SIG-M5 (cell line): ENCODE measurements around the gene AGBL4.
"Not testable (repeated sequence)": the region's sequence is repeated elsewhere in the genome, so short reads cannot be mapped to it uniquely, and the experiment has no call there.

Experiments
- DNase-seq: peaks from one replicate; lab custom pipeline; 2025; lab: John Stamatoyannopoulos, UW

AGBL4 gene

GRCh38 chr1:49435291-49435690 lies 588.5 kb downstream of the AGBL4 start:
- no peak for DNase-seq

- no peak for DNase-seq
Measured at GRCh38 chr1:49424782-49425181, 599.0 kb downstream of the AGBL4 start.

GRCh38 chr1:49416758-49417157 lies 607.0 kb downstream of the AGBL4 start:
- DNase-seq = no peak

GRCh38 chr1:49408346-49408745 lies 615.4 kb downstream of the AGBL4 start:
- DNase-seq = no peak

DNA sequence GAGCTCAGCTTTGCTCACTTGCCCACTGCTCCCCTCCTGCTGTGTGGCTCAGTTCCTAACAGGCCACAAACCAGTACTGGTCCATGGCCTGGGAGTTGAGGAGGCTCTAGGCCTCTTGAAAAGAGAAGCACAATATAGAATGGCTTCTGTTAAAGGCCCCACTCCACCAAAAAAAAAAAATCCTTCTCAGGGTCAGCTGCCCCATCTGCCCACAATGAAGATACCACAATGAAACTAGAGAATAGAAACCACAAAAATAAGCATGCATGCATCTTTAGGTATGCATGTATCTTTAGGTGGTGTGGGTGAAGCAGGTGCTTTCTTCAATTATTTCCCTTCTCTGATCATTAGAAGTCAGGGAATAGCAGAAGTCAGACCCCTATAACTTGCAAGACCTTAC lies 626.7 kb downstream of the AGBL4 start:
- DNase-seq = no peak

GRCh38 chr1:49394200-49394599 lies 629.6 kb downstream of the AGBL4 start:
- no peak for DNase-seq

DNA sequence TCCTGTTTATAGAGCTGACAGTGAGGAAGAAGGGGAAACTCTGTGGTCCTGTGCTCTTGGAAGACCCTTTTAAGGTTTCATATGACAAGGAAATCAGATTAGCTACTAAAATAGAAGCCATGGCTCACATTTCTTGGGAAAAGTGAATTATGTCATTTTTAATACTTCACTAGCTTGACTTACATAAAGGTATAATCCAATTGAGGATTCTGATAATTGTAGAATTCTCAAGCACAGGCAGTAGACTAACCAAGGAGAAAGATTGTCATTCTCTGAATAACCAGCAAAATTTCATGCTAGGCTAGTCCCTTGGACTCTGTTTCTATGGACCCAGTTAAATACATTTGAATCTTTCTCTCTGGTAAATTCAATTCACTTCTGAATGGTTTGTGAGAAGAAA lies 634.1 kb downstream of the AGBL4 start:
- DNase-seq = no peak

DNA sequence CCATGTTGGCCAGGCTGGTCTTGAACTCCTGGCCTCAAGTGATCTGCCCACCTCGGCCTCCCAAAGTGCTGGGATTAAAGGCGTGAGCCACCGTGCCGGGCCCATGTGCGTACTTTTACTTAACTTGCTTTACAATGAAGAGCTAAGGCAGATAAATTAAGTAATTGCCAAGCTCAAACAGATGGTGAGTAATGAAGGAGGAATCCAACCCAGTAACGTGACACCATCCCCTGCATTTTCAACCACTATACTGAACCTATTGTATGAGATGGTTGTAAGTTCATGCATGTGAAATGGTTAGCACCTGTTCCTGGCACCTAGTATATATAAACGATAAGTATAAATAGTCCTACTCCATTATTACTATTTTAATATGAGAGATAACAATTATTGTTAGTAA lies 659.1 kb downstream of the AGBL4 start:
- no peak for DNase-seq

DNA sequence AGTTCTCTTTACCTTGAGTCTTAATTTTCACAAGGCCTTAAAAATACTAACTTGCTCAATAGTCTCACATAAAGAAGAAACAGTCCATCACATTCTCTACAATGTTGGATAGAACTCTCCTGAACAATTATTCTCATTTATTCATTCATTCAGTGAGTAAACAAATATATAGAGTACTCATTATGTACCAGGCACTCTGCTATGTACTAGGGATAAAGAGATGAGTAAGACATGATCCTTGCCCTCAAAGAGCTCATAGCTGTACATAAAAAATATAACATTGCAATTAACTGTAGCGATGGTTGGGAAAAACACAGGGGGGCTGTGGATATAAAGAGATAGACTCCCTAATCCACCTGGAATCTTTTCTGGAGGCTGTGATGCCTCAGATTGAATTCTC lies 660.1 kb downstream of the AGBL4 start:
- no peak for DNase-seq

- no peak for DNase-seq
Measured at GRCh38 chr1:49358036-49358435, 665.7 kb downstream of the AGBL4 start.

DNA sequence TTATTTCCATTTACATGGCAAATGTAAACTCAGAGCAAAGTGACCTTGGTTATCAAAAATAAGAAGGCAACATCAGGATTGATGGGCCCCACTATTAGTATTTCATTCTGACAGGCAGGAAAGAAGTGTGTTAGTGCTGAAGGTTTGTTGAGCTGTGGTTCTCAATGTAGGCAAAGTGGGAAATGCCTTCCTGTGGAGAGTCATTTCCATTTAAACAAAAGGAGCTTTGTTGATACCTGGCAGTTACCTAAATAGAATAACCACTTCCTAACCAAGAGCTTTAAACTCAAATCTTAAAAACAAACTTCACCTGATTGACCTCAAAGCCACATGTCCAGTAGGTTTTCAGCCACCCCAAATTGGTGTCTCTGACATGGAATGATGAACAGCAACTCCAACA lies 667.2 kb downstream of the AGBL4 start:
- DNase-seq = no peak

GRCh38 chr1:49351768-49352167 lies 672.0 kb downstream of the AGBL4 start:
- no peak for DNase-seq

DNA sequence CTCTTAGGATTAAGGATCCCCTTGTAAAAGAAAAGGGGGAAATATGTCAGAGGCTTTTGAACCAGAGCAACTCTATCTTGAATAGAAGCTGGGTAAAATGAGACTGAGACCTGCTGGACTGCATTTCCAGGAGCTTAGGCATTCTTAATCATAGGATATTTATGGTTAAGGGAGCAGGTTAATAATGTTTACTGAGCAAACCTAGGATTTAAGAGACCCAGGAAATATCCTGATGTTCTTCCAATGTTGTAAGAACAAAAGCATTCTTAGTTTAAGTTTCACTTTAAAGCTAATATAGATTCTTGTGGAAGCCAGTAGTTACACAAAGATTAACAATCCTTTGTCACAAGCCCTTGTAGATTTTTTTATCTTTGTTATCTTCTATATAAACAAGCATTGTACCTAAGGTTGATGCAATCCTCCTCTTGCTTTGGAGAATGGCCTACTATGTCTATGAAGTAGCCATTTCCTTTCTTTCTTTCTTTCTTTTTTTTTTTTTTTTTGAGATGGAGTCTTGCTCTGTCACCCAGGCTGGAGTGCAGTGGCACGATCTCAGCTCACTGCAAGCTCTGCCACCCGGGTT lies 676.9 kb downstream of the AGBL4 start:
- DNase-seq = no peak

DNA sequence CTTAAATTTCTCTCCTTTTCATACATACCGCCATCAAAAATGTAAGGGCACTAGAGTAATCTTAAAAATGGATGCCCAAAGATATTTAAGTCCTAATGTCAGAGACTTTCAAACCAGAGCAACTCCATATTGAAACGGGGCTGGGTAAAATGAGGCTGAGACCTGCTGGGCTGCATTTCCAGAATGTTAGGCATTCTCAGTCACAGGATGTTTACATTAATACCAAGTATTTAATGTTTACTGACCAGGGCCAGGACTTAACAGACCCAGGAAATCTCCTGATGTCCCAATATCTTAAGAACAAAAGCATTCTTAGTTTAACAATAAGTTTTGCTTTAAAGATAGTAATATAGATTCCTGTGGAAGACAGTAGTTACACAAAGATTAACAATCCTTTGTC lies 683.2 kb downstream of the AGBL4 start:
- DNase-seq = no peak

DNA sequence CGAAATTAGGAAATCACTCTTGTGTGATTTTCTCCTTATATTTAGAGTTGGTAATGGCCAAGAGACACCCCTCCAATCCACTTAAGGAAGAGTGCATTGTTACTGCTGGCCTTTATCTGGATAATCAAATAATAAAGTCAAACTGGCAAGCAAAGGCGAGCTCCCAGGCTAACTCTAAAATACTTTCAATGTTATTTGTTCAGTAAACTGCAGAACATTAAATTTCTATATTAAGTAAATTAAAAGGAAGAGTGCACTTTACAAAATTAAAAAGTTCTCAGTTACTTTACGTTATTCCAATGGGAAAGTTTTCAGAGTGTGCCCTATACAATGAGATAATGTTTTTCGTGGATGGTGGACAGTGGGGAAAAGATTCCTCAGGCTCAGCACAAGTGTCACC lies 684.7 kb downstream of the AGBL4 start:
- DNase-seq = no peak

DNA sequence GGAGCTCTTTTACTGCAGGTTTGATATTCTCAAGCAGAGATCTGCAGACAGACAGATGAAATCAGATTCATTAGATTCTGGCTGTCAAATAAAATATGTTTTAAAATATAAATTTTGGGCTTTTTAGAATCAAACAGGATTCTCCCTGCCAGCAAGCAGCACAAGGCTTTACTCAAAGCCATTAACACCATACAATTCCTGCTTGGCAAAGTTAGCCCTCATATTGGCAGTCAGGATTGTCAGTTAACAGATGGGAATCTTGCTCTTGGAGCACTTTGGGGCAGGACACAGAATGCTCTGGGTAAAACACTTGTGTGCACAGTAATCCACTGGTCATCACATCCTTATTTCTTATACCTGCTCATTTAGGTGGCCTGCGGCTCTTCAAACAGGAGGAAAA lies 686.5 kb downstream of the AGBL4 start:
- no peak for DNase-seq

GRCh38 chr1:49333906-49334305 lies 689.8 kb downstream of the AGBL4 start:
- DNase-seq = no peak

DNA sequence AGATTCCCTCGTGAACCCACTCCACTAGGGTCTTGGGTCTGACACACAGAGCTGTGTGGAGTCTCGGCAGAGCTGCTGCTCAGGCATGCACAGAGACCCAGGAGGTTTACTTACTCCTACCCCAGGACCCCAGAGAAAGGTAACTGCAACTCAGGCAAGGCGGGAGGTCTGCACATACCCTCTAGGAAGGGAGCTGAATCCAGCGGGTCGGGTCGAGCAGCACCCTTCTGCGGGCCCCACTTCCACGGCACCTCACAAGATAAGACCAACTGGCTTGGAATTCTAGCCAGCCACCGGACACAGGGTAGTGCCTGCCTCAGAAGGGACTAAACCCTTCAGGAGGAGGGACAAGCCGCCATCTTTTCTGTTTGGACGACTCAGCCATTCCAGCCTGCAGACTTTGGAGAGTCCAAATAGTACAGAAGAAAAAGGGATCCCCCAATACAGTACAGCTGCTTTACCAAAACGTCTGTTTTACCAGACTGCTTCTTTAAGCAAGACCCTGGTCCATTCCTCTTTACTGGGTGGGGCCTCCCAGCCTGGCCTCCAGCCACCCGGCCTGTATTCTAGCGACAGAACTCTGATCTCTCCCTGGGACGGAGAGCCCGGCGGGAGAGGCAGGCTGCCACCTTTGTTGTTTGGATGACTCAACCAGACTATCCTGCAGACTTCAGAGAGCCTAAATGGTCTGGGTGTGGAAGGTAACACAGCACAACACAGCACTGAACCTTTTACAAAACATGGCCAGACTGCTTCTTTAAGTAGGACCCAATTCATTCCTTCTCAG lies 692.5 kb downstream of the AGBL4 start:
- DNase-seq = no peak

DNA sequence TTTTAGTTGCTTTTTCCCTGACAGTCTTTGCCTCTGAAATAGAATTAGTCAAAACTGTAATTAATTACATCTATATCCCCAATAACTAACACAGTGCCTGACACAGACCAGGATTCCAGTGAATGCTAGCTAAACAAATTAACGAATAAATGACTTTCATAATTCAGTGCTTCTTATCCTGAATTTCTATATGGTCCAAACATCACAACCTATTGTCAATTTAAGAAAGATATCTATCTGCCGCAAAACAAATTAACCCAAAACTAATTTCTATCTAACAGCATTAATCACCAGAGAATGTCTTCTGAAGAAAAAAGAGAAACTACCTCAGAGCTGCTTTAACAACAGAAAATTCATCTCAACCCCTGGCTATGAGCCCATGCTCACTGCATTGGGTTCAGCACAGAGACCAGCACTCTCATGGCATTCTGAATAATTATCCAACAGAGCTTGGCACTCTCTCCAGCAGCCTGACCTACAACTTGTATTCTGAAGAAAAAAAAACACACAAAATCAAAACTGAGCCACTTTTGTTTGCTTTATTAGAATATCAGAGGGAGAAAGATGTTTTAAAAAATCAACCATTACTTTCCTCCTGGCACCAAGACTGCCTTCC lies 699.7 kb downstream of the AGBL4 start:
- DNase-seq = no peak

GRCh38 chr1:49320493-49320892 lies 703.3 kb downstream of the AGBL4 start:
- DNase-seq = not testable (repeated sequence)

DNA sequence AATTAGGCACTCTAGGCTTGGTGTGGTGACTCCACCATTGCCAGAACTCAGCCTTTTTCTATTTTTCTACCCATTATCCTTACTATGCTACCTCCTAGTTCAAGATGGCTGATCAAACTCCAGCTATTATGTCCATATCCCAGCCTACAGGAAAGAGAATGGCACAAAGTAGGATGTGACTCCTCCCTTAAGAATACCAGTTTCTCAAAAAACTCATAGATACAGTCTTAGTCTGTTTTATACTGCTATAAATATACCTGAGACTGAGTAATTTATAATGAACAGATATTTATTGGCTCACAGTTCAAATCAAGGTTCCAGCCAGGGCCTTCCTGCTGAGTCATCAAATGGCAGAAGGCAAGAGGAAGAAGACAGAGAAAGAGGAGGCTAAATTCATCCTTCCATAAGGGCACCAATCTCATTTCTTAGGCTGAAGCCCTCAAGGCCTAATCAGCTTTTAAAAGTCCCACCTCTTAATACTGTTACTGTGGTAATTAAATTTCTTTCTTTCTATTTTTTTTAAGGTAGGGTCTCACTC lies 704.3 kb downstream of the AGBL4 start:
- DNase-seq = no peak

DNA sequence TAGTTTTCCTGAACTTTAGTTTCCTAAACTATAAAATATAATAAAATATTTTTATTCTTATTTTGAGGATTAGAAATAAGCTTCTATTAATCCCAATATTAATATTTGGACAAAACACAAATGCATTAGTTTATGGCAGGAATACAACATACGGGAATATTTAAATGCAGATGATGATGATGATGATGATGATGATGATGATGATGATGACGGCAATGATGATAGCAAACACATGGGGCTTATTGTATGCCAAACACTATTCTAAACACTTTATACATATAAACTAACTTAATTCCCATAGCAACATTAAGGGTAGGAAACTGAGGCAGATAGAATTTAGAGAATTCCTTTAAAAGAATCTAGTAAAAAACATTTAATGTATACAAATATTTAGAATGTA lies 705.5 kb downstream of the AGBL4 start:
- no peak for DNase-seq

DNA sequence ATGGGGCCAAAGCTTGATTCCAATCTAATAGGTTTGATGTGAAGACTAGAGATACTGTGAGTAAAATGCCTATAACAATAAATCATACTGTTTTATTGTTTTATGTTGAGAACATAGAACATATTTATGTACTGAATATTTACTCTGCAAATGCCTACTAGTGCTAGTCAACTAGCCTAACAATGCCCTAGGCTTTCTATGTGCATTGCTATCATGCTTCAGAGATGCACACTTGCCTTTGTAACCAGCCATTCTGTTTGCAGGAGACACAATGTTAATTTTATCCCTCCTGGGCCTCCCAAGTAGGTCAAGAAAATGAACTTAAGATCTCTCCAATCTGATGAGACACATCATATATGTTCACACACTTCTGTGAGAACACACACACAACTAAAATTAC lies 716.3 kb downstream of the AGBL4 start:
- no peak for DNase-seq
